ENCODE measurements around the gene CRABP2.

CRABP2 gene

DNA sequence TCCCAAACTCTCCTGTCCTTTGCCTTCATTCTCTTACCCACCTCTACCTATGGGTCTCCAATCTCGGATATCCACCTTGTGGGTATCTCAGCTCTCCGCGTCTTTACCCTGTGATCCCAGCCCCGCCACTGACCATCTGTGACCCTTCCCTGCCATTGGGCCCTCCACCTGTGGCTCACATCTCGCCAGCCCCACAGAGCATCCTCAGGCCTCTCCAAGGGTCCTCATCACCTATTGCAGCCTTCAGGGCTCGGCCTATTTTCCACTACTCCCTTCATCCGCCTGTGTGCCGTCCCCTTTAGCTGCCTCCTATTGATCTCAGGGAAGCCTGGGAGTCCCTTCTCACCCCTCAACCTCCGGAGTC is 52.4 kb downstream of the CRABP2 start:
- no peak for DNase-seq

DNA sequence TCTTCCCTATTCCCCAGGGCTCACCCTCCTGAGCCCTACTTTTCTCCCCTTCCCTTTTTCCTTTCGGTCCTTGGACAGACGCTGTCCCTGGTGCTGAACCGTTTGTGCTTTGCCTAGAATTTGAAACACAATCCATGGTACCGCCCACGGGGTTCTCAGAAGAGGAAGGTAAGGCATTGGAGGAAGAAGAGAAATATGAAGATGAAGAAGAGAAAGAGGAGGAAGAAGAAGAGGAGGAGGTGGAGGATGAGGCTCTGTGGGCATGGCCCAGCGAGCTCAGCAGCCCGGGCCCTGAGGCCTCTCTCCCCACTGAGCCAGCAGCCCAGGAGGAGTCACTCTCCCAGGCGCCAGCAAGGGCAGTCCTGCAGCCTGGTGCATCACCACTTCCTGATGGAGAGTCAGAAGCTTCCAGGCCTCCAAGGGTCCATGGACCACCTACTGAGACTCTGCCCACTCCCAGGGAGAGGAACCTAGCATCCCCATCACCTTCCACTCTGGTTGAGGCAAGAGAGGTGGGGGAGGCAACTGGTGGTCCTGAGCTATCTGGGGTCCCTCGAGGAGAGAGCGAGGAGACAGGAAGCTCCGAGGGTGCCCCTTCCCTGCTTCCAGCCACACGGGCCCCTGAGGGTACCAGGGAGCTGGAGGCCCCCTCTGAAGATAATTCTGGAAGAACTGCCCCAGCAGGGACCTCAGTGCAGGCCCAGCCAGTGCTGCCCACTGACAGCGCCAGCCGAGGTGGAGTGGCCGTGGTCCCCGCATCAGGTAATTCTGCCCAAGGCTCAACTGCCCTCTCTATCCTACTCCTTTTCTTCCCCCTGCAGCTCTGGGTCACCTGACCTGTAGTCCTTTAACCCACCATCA is 53.0 kb downstream of the CRABP2 start:
- DNase-seq: no peak
